Upper lobe of left lung (tissue), 4 donors: ENCODE data around the gene PAIP2B.

Source experiments
- CTCF ChIP-seq, 6 experiments: fragments of 450-650 bp in 4 of 6; fragments of 200-600 bp in 2 of 6; sonication (generic) in 2 of 6; IDR thresholded peaks; one replicate each; pipeline ENCODE4 v1.5.1; 2016 to 2019; ENCODE audit warnings: antibody characterized with exemption in 6 of 6
- POLR2A ChIP-seq, 4 donors: fragments of 450-650 bp; IDR thresholded peaks; one replicate each; pipeline ENCODE4 v1.5.1; 2016 to 2017; ENCODE audit warnings: antibody characterized with exemption in 4 of 4, mild to moderate bottlenecking in 2 of 4
- POLR2AphosphoS5 ChIP-seq, 2 donors: sonication (generic); formaldehyde crosslinking; IDR thresholded peaks; one replicate each; pipeline ENCODE4 v1.5.1; 2017; ENCODE audit warnings: antibody characterized with exemption in 2 of 2

GRCh38 chr2:71136174-71136573 is 90.7 kb downstream of the PAIP2B start:
- TF ChIP-seq POLR2A (IDR thresholded peaks at IDR 0.05) (no peak), CTCF (IDR thresholded peaks at IDR 0.05) (no peak), POLR2AphosphoS5 (IDR thresholded peaks at IDR 0.05) (no peak)
